Measurements from ENCODE around the gene WNK1. TPM values are rescaled to one million over a fixed set of nuclear protein-coding genes. Genes with fewer than 3 reads are reported as not detected.

The WNK1 gene
- total RNA-seq, 1 experiment from 2014 or later, result 117 TPM

DNA sequence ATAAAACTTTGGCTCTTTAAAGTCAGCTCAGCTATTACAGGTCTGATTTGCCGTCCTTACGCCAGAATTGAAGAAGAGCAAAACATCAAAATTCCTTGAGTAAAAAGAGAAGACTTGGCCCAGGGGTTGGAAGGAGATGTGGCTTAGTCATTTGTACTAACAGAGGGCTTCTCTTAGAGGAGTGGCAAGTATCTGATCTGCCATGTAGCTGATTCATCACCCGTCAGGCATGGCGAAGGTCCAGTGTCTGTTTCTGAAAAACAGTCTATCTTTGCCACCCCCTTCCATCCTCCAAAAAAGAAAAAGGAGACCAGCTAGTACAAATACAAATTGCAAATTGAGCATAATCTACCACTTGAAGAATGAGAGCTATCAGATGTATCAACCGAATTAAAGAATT is 105.2 kb downstream of the WNK1 start:
- Histone ChIP-seq H3K23ac (ENCODE audit: insufficient read length, low read depth, low read length) (no peak overlapping the region), H3K14ac (ENCODE audit: insufficient read depth, low read length) (no peak overlapping the region), H3K9ac (ENCODE audit: extremely low read depth, insufficient read length, low read length) (no peak overlapping the region), H2BK120ac (ENCODE audit: low read depth, low read length, poor library complexity, severe bottlenecking) (no peak overlapping the region), H2BK12ac (ENCODE audit: insufficient read length, low read depth, low read length) (no peak overlapping the region), H3K23me2 (ENCODE audit: insufficient read length, low read depth, low read length, poor library complexity, severe bottlenecking) (no peaks in the 10 kb centered on the region), H4K8ac (replicated peaks; ENCODE audit: insufficient read length, low read depth, low read length) (no peak overlapping the region), H3K56ac (ENCODE audit: insufficient read length, low read depth, low read length) (no peak overlapping the region), H4K5ac (ENCODE audit: insufficient read length, low read depth, low read length) (no peak overlapping the region), H2AFZ (ENCODE audit: low read length) (no peak overlapping the region), H3K9me3 (ENCODE audit: control insufficient read depth, low read depth, low read length) (no peaks in the 10 kb centered on the region), H3K4me2 (ENCODE audit: insufficient read depth, insufficient read length, low read length) (no peak overlapping the region), H2BK20ac (ENCODE audit: low read depth, low read length, poor library complexity, severe bottlenecking) (no peak overlapping the region), H4K20me1 (ENCODE audit: control insufficient read depth, insufficient read depth, insufficient read length) (no peaks in the 10 kb centered on the region), H2BK15ac (ENCODE audit: low read depth, low read length) (no peak overlapping the region), H3K18ac (ENCODE audit: insufficient read length, low read depth, low read length) (no peak overlapping the region), H2BK5ac (ENCODE audit: insufficient read length, low read length) (no peak overlapping the region), H3K27ac (ENCODE audit: insufficient read length, low read depth, low read length) (no peak overlapping the region), H3T11ph (ENCODE audit: low read length) (no peak overlapping the region), H3K4me1 (ENCODE audit: insufficient read depth, low read length) (no peaks in the 10 kb centered on the region), H3K4ac (ENCODE audit: low read depth, low read length) (no peak overlapping the region), H3K79me2 (ENCODE audit: insufficient read depth, low read length) (no peaks in the 10 kb centered on the region), H2AK5ac (ENCODE audit: insufficient read length, low read length) (no peak overlapping the region), H3K79me1 (ENCODE audit: insufficient read depth, low read depth, low read length, poor library complexity, severe bottlenecking) (no peaks in the 10 kb centered on the region), H3K27me3 (ENCODE audit: insufficient read depth, low read length) (no peaks in the 10 kb centered on the region), H4K91ac (ENCODE audit: insufficient read length, low read depth, low read length) (no peak overlapping the region)
- Mint-ChIP-seq H3K9me3 (no peaks in the 10 kb centered on the region), H3K27ac (0 out of 7 replicates have a peak overlapping the region, but pooled peaks of 1 of the 3 experiments have one; percentile 45), H3K36me3 (ENCODE audit: insufficient read depth in 1 of 3, low read depth in 3 of 3) (peaks cover 9 to 41% (median 40%) of the 10 kb centered on the region in 3 experiments; a peak in 5 of 7 replicates), H3K4me3 (no peak overlapping the region), H3K27me3 (ENCODE audit: low read depth) (no peaks in the 10 kb centered on the region), H3K4me1 (no peaks in the 10 kb centered on the region)
- no peak for DNase-seq
- TF ChIP-seq, protein P1, sequence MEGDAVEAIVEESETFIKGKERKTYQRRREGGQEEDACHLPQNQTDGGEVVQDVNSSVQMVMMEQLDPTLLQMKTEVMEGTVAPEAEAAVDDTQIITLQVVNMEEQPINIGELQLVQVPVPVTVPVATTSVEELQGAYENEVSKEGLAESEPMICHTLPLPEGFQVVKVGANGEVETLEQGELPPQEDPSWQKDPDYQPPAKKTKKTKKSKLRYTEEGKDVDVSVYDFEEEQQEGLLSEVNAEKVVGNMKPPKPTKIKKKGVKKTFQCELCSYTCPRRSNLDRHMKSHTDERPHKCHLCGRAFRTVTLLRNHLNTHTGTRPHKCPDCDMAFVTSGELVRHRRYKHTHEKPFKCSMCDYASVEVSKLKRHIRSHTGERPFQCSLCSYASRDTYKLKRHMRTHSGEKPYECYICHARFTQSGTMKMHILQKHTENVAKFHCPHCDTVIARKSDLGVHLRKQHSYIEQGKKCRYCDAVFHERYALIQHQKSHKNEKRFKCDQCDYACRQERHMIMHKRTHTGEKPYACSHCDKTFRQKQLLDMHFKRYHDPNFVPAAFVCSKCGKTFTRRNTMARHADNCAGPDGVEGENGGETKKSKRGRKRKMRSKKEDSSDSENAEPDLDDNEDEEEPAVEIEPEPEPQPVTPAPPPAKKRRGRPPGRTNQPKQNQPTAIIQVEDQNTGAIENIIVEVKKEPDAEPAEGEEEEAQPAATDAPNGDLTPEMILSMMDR (conservative IDR thresholded peaks at IDR 0.05), result no peak
- no CpG with 5 or more reads among the region's 5 CpGs for WGBS (ENCODE audit: extremely low coverage, insufficient read length, low lambda C conversion rate)

Measured in H9 (cell line).